ENCODE measurements around the gene SHANK3. TPM values are rescaled to one million over a fixed set of nuclear protein-coding genes. Genes with fewer than 3 reads are reported as not detected.

SHANK3 gene
- total and polyA plus RNA-seq, 2 of the 8 experiments (the other 6 are each of a cell fraction or from before 2014, with no cell fraction given) = 1.5 to 6.0 TPM

DNA sequence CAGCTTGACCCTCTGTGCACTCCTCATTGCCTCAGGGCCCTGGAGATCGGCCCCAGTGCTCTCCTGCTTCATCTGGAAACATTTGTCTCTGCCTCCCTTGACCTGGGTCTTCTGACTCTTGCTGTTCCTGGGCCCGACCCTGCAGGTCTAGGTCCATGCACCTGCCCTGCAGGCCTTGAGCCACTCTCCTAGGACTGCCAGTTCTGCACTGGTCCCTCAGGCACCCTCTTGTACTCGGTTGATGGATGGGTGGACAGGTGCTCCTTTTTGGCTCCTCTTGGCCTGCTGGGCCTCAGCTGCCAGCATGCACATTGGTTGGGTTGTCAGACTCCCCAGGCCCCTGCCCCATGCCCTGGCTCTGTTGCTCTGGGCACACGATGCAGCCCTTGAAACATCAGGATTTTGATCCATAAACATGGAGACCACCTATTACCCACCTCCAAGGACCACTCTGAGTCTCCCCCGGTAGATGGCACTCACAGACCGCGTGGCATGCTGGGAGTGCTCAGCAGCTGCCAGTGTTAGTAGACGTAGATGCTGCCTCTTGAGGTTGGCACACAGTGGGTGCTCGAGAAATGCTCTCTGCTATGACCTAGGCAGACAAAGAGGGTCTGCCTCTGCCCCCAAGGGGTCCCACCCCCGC, 45.2 kb downstream of the SHANK3 start:
- Histone ChIP-seq H3K79me1 (ENCODE audit: low read depth, low read length) (no peaks in the 10 kb centered on the region), H2BK12ac (ENCODE audit: low read depth, low read length) (no peak overlapping the region), H3K4me1 (replicated peaks in 1 of 4; ENCODE audit: control insufficient read depth in 3 of 4, insufficient read depth in 4 of 4, low read length in 3 of 4) (peaks cover 0 to 6% (median 0%) of the 10 kb centered on the region in 4 experiments; a peak in 2 of 7 replicates), H3K4me3 (ENCODE audit: extremely low read depth in 1 of 4, insufficient read depth in 2 of 4, low read depth in 3 of 4, low read length in 4 of 4) (no peak overlapping the region), H3K9ac (replicated peaks in 1 of 4; ENCODE audit: extremely low read depth in 1 of 4, low read depth in 3 of 4, low read length in 3 of 4) (no peak overlapping the region), H4K5ac (ENCODE audit: insufficient read length, low read depth, low read length) (no peak overlapping the region), H3K4ac (replicated peaks; ENCODE audit: insufficient read length, low read depth, low read length) (no peak overlapping the region), H3K9me3 (ENCODE audit: insufficient read depth in 2 of 2, low read depth in 1 of 2, low read length in 1 of 2) (no peaks in the 10 kb centered on the region), H2BK5ac (ENCODE audit: low read depth, low read length) (no peak overlapping the region), H3K27me3 (replicated peaks in 1 of 4; ENCODE audit: control insufficient read depth in 3 of 4, extremely low read depth in 1 of 4, insufficient read depth in 3 of 4, low read length in 3 of 4) (peaks cover 31 to 51% (median 44%) of the 10 kb centered on the region in 4 experiments), H4K20me1 (replicated peaks in 1 of 2; ENCODE audit: control insufficient read depth in 1 of 2, insufficient read depth in 2 of 2, low read length in 2 of 2) (peaks cover 11 to 26% of the 10 kb centered on the region in 2 experiments), H2BK20ac (ENCODE audit: low read length) (no peak overlapping the region), H2BK120ac (replicated peaks; ENCODE audit: low read depth, low read length) (no peak overlapping the region), H3K79me2 (ENCODE audit: control insufficient read depth in 1 of 2, insufficient read depth in 2 of 2, low read length in 2 of 2) (no peaks in the 10 kb centered on the region), H3K14ac (ENCODE audit: insufficient read length) (no peak overlapping the region), H2AFZ (ENCODE audit: low read length) (no peak overlapping the region), H3K36me3 (ENCODE audit: control insufficient read depth in 2 of 4, insufficient read depth in 4 of 4, low read length in 3 of 4) (peaks cover 0 to 7% (median 0%) of the 10 kb centered on the region in 4 experiments; a peak in 1 of 8 replicates), H4K91ac (replicated peaks; ENCODE audit: insufficient read length, low read length) (no peak overlapping the region), H2AK5ac (ENCODE audit: low read depth, low read length) (no peak overlapping the region), H3K56ac (replicated peaks; ENCODE audit: insufficient read length, low read depth, low read length) (no peak overlapping the region), H3K23ac (ENCODE audit: insufficient read length) (no peak overlapping the region), H3K23me2 (ENCODE audit: low read depth, low read length) (peaks cover 1% of the 10 kb centered on the region; the same call in 1 of the 2 replicates), H4K8ac (ENCODE audit: extremely low read depth, insufficient read depth, low read length) (no peak overlapping the region), H2BK15ac (ENCODE audit: low read length) (no peak overlapping the region), H3K18ac (ENCODE audit: extremely low read depth, low read length) (no peak overlapping the region), H3K27ac (ENCODE audit: low read depth, low read length) (no peak overlapping the region), H3K4me2 (ENCODE audit: insufficient read depth in 1 of 2, low read depth in 2 of 2, low read length in 2 of 2) (no peak overlapping the region)
- CTCF ChIA-PET (ENCODE audit: partially characterized antibody) = interaction anchor here (0.7 to 1.4 kb wide), 3 partner anchors 18 to 79 kb away, joined by 3 to 5 read pairs (median 4); no protein-coding TSS in a partner anchor
- TF ChIP-seq KDM1A (IDR thresholded peaks at IDR 0.05; ENCODE audit: borderline replicate concordance, low read length) (no peak), RAD21 (IDR thresholded peaks at IDR 0.05 in 1 of 2, conservative IDR thresholded peaks at IDR 0.05 in 1 of 2; ENCODE audit: low read depth in 2 of 2, low read length in 2 of 2) (peak; percentile 37 to 49), POLR2A (IDR thresholded peaks at IDR 0.05; ENCODE audit: control extremely low read depth in 1 of 2, low read depth in 2 of 2, low read length in 2 of 2) (no peak)
- TF ChIP-seq, protein P1, sequence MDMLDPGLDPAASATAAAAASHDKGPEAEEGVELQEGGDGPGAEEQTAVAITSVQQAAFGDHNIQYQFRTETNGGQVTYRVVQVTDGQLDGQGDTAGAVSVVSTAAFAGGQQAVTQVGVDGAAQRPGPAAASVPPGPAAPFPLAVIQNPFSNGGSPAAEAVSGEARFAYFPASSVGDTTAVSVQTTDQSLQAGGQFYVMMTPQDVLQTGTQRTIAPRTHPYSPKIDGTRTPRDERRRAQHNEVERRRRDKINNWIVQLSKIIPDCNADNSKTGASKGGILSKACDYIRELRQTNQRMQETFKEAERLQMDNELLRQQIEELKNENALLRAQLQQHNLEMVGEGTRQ (IDR thresholded peaks at IDR 0.05; ENCODE audit: low read length) = no peak
- TF ChIP-seq, protein P2, sequence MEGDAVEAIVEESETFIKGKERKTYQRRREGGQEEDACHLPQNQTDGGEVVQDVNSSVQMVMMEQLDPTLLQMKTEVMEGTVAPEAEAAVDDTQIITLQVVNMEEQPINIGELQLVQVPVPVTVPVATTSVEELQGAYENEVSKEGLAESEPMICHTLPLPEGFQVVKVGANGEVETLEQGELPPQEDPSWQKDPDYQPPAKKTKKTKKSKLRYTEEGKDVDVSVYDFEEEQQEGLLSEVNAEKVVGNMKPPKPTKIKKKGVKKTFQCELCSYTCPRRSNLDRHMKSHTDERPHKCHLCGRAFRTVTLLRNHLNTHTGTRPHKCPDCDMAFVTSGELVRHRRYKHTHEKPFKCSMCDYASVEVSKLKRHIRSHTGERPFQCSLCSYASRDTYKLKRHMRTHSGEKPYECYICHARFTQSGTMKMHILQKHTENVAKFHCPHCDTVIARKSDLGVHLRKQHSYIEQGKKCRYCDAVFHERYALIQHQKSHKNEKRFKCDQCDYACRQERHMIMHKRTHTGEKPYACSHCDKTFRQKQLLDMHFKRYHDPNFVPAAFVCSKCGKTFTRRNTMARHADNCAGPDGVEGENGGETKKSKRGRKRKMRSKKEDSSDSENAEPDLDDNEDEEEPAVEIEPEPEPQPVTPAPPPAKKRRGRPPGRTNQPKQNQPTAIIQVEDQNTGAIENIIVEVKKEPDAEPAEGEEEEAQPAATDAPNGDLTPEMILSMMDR (IDR thresholded peaks at IDR 0.05; ENCODE audit: control extremely low read depth in 1 of 3, insufficient read depth in 1 of 3, low read depth in 1 of 3, low read length in 3 of 3) = peak; percentile 4 to 15 (median 11); a peak in 2 of 4 replicates
- POLR2A ChIA-PET (ENCODE audit: partially characterized antibody) = no interaction called here
- 84% methylated on average over 10 of the region's 10 CpGs; no CpG with 5 or more reads in 1 of the 2 experiments for WGBS, 2 experiments (ENCODE audit: extremely low coverage in 1 of 2, insufficient coverage in 1 of 2, insufficient read length in 1 of 2, insufficient replicate concordance in 2 of 2, low coverage in 1 of 2, low lambda C conversion rate in 2 of 2, missing lambda C conversion rate in 1 of 2)
- DNase-seq (ENCODE audit: low read depth in 1 of 2, low spot score in 2 of 2) (no peak), FAIRE-seq (no peak)
